Brain microvascular endothelial cell (primary cell): ENCODE results near the gene DHX34.
A peak's percentile ranks its signal among the peaks of the same experiment; 100 is the strongest.

Experiments used
- DNase-seq: peaks from one replicate; pipeline ENCODE4 v3.0.0-alpha.2; 2020
- H3K27ac ChIP-seq: fragments of 250-450 bp; sonication (Bioruptor Pico); 2 replicates; pipeline ENCODE4 v1.5.1; 2020; ENCODE audit warnings: mild to moderate bottlenecking, moderate library complexity
- H3K27me3 ChIP-seq: fragments of 250-450 bp; sonication (Bioruptor Pico); replicated peaks from 2 replicates; pipeline ENCODE4 v1.5.1; 2020; ENCODE audit warnings: mild to moderate bottlenecking
- H3K36me3 ChIP-seq: fragments of 250-450 bp; sonication (Bioruptor Pico); replicated peaks from 2 replicates; pipeline ENCODE4 v1.5.1; 2020; ENCODE audit warnings: mild to moderate bottlenecking
- H3K4me3 ChIP-seq: 2 replicates; pipeline ENCODE4 v1.5.1; 2011; ENCODE audit warnings: low read depth, mild to moderate bottlenecking, control low read depth, low read length, moderate library complexity
- CTCF ChIP-seq: IDR thresholded peaks from 2 replicates; pipeline ENCODE4 v1.5.1; 2011; ENCODE audit warnings: low read depth, mild to moderate bottlenecking, moderate library complexity, low read length, control low read depth, inconsistent platforms; ENCODE audit errors: missing control alignments
- in situ Hi-C: cut with HindIII; loops from 2 replicates; pipeline ENCODE4 v1.10.0; 2017; ENCODE audit warnings: low sequenced_read_pairs, low pct_ligation_motif_present

Gene DHX34

GRCh38 chr19:47350630-47351029, 1.5 kb downstream of the DHX34 start:
- TF ChIP-seq CTCF = no peak
- no peak overlapping the region for H3K4me3 ChIP-seq
- H3K27me3 ChIP-seq = no peaks in the 10 kb centered on the region
- H3K27ac ChIP-seq = no peak overlapping the region
- in situ Hi-C loops = no loop called here
- H3K36me3 ChIP-seq = peaks cover 28% of the 10 kb centered on the region
- no peak for DNase-seq

- in situ Hi-C loops = no loop called here
- H3K27ac ChIP-seq = no peak overlapping the region
- peaks cover 33% of the 10 kb centered on the region for H3K36me3 ChIP-seq
- no peaks in the 10 kb centered on the region for H3K27me3 ChIP-seq
- TF ChIP-seq CTCF = no peak
- DNase-seq = peak; percentile 41
- no peak overlapping the region for H3K4me3 ChIP-seq
Measured at GRCh38 chr19:47351548-47351947, 2.4 kb downstream of the DHX34 start.

- TF ChIP-seq CTCF = no peak
- Histone ChIP-seq H3K27me3 (no peaks in the 10 kb centered on the region), H3K36me3 (peaks cover 39% of the 10 kb centered on the region), H3K4me3 (no peak overlapping the region), H3K27ac (no peak overlapping the region)
- no peak for DNase-seq
- in situ Hi-C loops = no loop called here
Measured at GRCh38 chr19:47352095-47352494, 3.0 kb downstream of the DHX34 start.

GRCh38 chr19:47353307-47353712, 4.2 kb downstream of the DHX34 start:
- no peak for DNase-seq
- H3K4me3 ChIP-seq = no peak overlapping the region

GRCh38 chr19:47356900-47357299, 7.8 kb downstream of the DHX34 start:
- in situ Hi-C loops = no loop called here
- no peak for DNase-seq
- no peak overlapping the region for H3K27ac ChIP-seq
- no peaks in the 10 kb centered on the region for H3K27me3 ChIP-seq
- H3K36me3 ChIP-seq = peaks cover 84% of the 10 kb centered on the region
- H3K4me3 ChIP-seq = no peak overlapping the region
- TF ChIP-seq CTCF = no peak

More at GRCh38 chr19:47353307-47353712, 4.2 kb downstream of the DHX34 start:
- in situ Hi-C loops = no loop called here
- Histone ChIP-seq H3K27ac (no peak overlapping the region), H3K36me3 (peaks cover 51% of the 10 kb centered on the region), H3K27me3 (no peaks in the 10 kb centered on the region)
- no peak for TF ChIP-seq CTCF

- Histone ChIP-seq H3K27me3 (no peaks in the 10 kb centered on the region), H3K36me3 (peaks cover 87% of the 10 kb centered on the region), H3K27ac (no peak overlapping the region), H3K4me3 (no peak overlapping the region)
- TF ChIP-seq CTCF = peak; percentile 55
- in situ Hi-C loops = no loop called here
- DNase-seq = peak; percentile 7
Measured at GRCh38 chr19:47357788-47358680, 8.9 kb downstream of the DHX34 start.
